Measurements from ENCODE around the gene DTHD1.

The DTHD1 gene

DNA sequence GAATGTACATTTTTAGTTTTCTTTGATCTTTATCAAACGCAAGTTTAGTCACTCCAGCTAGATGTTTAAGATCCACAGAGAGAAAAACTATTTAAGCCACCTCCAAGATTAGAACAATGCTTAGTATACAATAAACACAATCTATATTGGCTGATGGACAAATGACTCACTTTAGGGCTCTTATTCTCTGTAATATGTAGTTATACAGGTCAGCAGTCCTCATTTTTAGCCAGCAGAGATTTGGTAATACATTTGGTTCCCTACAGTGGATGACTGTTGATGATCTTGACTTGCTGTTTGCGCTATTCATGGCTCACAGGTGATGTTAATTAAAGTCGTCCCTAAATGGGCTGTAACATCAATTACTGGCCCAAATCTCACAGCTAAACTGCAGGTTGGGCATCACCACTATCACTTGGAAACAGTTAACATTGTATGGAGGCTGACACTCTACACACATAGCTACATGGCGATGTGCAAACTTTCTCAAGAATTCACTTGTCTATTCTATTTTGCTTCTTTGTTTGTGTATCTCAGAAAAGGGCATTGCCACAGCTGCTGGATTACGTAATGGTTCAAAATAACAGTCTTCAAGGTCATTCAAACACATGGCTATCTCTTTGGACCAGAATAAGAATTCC lies 11.8 kb upstream of the DTHD1 start:
- no peak for DNase-seq

DNA sequence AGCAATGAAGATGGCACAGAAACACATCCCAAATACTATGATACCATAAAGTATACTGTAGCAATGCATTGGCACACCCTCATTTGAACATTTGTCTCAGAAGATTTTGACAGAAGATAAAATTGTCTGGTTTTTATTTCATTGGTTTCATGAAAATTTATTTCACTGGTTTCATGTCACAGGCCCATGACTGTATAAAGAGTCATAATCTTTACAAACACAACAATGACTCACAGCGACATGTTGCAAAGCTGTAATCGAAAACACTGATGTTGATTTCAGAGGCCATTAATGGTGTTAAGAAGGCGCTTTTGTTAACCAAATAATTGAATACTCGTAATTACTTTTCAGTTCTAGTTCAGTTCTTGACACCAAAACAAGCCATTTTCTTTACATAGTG lies 8.1 kb upstream of the DTHD1 start:
- DNase-seq = no peak

DNA sequence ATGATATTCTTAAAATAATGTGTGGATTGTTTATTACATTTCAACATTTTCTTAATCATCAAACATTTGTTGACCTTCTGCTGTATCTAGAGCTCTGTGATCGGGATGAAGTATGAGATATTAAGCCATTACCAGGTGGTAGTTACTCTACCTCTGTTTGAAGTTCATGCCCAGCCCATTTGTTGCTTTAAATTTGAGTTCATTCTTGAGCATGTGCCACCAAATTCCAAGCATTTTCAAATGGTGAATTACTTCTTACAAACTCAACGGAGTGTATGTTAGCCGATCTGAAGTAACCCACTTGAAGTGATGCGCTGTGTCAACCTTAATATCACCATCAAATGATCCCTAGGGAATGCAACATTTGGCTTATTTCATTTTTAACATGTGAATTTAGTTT lies 7.3 kb upstream of the DTHD1 start:
- DNase-seq = no peak

DNA sequence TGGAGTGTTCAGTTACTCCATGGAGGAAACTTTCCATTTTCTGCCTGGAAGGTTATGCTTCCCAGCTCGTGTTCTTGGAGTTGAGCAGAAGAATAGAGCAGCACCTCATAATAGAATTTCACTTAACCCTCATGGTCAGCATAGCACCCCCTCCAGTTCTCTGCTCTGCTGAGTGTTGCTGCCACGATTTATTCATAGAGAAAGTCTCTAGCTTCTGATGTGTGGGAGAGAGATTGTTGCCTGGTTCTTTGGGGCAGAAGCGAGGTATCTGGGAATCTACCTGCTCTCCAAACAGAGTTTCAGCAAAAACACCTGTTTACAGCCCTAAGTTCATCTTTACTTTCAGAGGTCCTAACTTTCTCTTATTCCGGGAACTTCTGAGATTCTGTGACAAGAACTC lies 3.9 kb upstream of the DTHD1 start:
- no peak for DNase-seq

DNA sequence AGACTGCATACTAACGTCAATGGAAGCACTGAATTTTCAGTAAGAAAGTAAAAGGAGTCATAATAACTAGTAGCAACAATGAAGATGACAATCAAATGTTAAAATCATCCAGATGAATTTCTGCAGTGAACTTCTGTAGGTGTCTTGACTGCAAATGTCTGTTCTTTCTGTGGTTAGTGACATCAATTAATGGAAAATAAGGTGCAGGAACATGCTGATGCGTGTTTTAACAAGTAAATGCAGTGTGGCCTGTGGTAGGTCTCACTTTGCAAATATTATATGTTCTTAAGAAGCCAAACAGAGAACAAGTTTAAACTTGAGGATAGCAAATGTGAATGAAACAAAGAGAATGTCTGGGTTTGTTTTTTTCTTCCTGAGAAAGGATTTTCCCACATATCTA lies 2.6 kb upstream of the DTHD1 start:
- no peak for DNase-seq

DNA sequence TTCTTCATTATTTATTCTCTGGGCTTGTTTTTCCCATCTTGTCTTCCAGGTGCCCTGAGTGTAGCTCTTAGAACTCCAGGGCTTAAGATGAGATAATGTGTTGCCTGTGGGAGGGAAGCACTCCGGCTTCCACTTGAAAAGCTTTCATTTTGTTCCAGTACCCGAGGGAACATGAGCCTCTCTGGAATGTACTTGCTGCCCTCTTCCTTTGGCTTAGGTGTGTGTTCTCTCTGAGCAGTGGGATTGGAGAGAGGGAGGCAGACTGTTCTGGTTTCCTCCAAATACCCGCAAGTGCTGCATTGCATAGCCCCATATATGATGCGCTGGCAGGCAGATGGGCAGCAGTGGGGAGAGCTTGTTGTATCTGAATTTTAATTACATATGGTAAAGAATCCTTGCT lies 861 bp upstream of the DTHD1 start:
- DNase-seq = peak; percentile 89 to 94

DNA sequence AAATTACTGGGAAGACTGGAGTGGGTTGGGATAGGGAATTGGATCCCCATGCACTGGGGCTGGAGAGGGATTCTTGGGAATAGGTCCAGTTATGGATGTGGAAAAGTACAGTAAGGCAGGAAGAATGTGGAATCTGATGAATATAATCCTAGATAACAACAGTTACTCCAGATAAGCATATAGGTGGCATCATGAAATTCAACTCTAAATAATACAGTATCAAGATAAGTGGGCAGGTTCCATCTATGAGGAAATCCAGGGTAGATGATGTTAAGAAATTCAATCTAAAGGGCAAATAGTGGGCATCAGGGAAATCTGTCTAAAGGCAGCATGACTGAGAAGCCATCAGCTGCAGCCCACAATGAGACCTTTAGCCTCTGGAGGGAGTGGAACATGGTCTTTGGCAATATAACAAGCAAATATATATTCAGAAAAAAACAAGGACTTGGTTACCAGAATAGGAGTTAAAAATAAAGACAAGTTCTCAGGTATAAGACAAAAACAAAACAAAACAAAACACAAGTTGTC lies 1.2 kb downstream of the DTHD1 start:
- no peak for DNase-seq

DNA sequence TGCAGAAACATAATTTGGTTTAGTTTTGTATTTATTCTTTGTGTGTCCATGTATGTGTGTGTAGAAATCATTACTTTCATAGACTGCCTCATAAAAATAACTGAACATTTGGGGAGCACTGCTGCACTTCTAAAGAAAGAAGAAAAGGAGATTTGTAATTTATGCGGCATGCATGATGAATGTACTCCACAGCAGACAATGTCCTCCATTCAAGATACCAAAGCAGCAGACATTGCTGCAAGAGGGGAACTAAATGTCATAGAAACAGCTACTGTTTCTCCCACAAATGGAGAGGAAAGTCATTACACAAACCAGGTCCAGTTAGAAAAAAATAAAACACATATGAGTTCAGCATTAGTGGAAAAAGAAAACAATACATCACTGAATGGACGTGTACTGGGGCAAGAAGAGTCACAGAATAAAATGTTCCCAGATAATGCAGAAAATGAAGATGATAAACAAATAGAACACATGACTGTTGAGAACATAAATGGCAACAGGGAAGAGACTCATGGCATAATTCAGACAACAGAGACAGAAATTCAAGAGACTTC lies 2.6 kb downstream of the DTHD1 start:
- no peak for DNase-seq

DNA sequence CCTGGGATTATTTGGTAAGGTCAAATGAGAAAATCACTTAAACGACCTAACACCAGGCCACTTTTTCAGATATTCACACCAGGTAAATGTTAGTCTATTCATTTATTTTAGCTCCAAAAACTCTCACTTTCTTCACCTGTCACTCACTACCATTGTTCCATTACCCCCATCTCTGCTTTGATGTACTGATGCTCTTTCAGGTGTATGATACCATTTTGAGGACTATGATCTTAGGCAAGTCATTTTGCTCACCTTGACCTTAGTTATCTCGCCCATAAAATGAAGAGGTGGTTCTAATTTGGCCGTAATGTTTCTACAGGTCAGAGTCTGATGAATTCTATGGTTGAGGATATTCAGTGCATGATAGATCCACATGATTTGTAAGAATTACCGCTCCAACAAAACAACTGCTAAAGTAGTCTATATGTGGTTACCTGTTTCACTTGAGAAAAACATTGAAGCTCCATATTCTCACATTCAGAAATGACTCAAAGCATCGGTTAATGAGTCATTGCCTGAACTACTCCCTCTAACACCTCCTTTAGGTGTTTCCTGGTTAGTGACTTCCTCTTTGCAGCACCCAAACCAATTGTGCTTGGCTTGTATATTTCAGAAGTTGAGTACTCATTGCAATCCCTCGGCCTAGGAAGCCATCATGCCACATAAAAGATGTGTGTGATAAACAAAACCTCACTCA lies 4.5 kb downstream of the DTHD1 start:
- DNase-seq = no peak

DNA sequence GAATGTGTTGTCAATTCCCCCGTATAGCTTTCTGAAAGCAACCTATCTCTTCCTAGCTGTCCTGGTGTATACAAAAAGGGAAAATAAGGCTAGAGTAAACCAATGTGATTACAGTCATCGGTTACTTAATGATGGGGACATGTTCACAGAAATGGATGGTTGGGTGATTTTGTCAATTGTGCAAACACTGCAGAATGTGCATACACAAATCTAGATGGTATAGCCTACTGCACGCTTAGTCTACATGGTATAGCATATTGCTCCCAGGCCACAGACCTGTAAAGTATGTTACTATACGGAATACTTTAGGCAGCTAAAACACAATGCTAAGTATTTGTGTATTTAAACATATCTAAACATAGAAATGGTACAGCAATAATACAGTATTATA lies 5.1 kb downstream of the DTHD1 start:
- DNase-seq = no peak

DNA sequence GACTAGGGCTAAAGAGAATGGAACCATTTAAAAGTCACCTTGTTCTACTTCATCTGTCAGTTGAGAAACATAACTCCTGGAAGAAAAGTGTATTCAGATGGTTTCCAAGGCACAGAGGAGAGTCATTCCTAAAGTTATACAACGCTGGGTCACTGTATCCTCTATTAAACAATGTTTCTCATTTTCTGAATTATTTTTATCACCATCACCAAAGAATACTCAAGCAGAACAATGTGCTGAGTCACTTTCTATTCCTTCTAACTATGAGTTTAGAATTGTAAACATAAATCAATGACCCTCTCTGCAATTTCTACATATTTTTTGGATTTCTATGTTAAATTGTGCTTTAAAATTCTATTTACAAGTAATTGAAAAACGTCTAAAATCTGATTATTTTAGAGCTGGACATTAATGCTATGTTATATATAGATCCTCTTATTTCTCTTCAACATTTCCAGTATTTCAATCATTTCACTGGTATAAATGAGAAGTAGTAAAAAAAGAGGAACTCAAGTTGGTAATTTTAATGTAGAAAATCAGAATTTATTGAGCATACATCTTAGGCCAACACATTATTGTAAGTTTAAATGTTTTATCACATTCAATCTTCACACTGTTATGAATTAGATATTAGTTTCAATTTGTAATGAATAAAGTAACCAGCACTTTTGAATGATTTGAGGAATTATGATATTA lies 7.5 kb downstream of the DTHD1 start:
- no peak for DNase-seq

DNA sequence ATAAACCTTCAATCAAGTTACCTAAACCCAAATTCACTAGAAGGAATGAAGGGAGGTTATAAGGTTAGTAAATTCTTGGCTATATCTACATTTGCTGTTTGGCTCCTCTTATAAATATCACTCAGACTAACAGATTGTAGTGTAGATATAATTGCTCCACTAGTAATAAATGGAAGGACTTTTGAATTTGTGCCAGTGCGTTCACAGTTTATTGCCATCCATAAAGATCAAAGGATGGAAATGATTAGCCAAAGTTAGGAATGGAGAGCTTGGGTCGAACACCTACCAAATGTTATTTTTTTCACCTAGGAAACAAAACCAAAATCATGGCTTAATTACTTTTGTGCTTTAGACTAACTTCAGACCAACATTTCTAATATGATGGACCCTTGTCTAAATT lies 9.2 kb downstream of the DTHD1 start:
- no peak for DNase-seq

DNA sequence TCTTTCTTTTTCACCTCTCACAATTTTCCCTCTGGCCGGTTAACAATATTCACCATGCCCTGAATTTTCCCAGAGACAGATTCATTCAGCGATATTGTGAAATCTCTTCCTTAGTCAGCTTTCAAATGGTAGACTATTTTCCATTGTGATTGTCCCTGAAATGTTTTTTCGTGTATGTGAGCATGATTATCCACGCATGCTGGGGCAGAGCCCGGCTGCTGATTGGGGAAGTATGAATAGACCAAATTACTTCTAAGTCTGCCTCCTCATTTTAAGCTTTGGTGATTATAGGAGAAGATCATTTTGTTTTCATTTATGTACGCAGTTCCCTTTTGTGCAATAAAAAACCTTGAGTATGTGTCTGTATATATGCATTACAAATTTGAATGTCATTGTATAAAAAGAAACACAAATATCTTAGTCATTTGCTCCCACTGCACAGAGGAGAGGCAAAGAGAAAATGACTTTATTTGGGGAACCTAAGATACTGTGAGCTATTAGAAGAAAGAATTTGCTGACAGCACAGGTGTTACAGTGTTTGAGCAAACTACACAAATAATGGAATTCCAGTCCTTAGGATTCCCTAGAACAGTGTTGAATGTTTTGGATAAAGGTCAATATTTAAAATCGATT lies 11.3 kb downstream of the DTHD1 start:
- no peak for DNase-seq

DNA sequence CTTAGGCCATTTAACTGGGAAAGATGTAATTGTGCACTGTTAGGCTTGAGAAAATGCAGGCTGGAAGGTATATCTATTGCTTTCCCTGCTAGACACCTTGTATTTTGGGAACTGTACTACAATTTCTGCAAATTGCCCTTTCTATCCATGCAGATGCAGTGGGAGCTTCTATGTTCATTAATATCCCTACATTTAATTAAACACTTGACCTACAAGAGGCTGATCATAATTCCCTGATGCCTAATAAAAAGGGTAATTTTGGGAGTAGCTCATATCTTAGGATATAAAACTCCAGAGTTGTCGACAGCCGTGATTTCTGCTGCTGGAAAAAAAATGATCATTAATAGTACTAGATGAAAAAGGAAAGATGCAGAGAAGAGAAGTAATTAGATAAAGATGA lies 19.7 kb downstream of the DTHD1 start:
- no peak for DNase-seq

DNA sequence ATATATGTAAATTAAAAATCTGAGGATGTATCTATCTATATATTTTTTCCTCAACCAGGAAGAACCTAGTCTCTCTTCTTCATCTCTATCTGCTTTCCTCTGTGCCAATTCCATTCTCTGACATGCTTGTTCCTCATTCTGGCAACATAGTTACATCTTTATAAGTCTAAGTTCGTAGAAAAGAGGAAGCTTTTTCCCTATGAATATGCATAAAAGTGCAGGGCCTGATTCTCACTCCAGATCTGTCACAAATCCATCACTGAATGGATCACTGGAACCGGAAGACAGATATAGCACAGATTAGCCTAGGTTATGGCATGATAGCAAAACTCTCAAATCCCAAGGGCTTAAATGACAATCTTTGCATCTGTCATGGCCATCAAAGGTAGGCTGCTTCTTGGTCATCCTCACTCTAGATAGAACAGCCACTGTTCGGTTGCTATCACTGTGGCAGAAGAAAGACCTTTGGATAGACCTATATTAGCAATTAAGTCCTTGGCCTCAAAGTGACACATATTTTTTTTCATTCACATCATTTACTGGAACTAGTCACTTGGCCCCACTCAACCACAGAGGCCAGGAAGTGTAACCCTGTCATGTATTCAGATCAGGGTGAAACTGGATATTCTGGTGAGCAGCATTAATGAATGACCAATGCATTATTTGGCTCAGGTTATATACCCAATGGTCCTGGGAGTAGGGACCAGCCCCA lies 22.2 kb downstream of the DTHD1 start:
- DNase-seq = no peak

DNA sequence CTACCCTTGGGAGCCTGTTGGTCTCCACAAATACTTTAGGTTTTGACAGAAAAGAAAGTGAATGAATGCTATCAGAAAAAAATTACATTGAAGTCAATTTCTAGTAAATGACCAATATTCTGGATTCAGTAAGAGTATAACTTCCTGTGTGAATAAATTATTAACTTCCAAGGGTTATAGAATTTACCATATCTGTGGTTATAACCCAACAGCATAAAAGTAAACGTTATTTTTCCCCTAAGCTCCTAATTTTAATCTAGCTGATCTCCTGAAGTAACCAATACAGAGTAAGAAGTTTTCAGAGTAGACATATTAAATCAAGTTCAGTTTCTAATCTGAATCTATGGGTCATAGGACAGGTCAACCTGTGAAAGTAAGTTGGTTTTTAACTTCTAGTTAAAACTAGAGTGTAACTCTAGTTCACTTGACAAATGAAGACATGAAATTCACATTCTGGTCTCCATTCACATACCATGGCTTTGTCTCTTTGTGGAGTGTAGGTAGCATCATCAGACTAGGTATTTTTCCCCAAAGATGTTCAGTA lies 22.8 kb downstream of the DTHD1 start:
- no peak for DNase-seq

DNA sequence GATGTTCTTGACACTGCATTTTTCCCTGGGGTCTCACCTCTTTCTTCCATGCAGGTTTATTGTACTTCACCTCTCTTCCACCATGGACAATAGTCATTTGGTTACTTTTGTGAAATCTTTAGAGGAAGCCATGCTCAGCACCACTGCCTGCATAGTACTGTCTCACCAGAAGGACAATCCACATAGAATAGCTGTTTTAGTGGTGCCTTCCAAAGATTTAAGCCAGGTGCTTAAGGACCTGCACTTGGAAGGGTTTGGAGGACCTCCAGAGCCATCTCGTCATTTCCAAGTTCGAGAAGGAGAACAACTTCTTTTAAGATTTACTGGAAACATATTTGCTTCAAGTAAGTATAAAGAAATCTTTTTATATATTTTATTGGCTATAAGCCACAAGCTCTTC lies 26.7 kb downstream of the DTHD1 start:
- no peak for DNase-seq

DNA sequence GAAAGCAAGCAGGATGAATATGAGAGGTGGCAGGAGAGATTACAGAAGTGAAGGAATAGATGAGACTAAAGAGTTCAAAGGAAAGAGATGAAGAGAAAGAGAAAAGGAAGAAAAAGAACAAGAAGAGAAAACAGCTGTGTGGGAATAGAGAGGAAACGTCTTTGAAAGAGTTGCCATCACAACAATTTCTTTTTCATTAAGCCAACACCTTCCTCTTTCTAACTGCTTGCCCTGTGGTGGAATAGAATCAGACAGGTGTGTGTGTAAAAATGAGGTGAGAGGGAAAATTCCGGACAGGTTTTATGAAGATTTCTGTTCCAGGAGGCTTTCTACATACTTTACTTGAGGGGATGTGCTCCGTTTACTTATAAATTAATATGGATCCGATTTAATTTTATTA lies 28.8 kb downstream of the DTHD1 start:
- no peak for DNase-seq

DNA sequence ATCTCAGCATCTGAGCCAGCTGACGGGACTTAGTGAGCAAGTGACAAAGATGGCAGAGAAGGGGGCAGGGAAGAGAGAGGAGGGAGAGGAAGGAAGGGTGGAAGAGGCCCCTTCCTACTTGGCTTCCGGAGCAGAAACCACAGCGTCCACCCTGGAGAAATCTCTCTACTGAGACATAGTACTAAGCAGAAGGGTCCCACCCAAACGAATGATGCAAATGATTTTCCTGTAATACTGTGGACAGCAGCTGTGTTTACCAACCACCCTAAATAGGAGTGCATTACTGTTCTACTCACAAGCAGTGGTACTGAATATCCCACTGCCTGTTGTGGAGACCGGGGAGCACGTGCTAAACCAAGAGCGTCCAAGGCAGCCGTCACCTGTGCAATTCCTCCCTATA lies 29.4 kb downstream of the DTHD1 start:
- DNase-seq = no peak

DNA sequence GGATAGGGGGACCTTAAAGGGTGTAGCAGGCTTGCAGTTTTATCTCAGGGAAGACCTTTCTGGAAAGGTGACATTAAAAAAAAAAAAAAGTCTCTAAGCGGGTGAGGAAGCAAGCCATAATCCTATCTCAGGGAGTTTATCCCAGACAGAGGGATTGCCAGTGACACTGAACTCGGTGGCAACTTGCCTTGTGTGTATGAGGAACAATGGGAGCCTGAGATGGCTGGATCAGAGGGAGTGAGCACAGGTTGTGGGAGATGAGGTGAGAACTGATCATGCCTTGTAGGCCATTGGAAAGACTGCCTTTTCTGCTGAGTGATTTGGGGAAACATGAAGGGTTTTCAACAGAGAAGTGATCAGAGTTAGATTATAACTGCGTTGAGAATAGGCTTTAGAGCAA lies 31.1 kb downstream of the DTHD1 start:
- DNase-seq = no peak

DNA sequence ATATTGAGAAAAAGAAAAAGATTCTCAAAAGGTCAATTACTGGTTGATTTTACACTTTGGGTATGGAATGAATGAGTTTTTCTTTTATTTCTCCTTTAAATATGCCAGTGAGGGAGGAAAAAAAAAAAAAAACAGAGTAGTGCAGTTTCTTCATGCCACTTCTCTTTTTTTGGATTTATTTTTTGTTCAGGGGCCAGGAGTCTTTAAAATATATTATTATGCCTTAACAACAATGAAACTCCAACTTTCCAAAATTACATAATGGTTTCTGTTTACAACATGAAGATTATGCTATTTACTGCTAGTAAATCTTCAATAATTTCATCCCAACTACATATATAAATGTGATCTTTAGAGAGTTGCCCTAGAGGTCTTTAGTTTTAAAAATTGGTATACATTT lies 31.9 kb downstream of the DTHD1 start:
- DNase-seq = no peak

DNA sequence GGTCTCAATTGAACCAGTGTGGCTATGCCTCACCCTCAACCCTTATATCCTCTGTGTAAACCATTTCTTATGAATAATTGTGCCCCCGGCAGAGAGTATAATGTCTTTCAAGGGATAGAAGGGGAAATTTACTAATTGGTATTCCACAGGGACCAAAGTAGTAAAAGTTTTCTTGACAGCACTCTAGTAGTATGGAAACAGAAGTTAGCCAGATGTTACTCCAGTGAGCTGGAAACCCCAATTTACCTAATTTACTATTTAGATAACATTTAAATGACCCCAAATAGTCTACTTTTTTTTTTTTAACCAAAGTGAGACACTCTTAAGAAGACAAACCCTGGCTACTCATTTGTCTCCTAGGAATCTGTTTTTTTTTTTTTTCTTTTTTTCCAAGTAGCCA lies 32.3 kb downstream of the DTHD1 start:
- no peak for DNase-seq

DNA sequence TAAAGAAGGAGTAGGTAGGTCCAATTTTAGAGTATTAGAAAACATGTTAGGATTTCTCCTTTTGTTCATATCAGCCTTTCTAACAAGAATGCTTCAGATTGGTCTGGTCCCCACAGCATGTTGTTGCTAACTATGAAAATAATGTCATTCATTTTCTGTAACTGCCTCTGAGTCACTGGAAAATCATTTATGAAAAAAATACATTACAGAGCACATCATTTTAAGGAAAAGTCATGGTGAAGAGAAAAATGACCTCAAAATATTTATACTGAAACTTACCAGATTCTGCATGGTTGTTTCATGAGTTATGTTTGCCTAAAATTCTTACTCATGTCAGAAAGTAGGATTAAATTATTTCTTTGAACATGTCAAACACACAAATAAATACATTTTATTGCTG lies 35.2 kb downstream of the DTHD1 start:
- DNase-seq = no peak
